HepG2 (cell line): Measurements from ENCODE around the gene PRSS21. TPM values are rescaled to one million over a fixed set of nuclear protein-coding genes. Genes with fewer than 3 reads are reported as not detected.
A peak's percentile ranks its signal among the peaks of the same experiment; 100 is the strongest.

Source experiments
- HCFC1 ChIP-seq: fragments of 150-350 bp; IDR thresholded peaks from 2 replicates; pipeline ENCODE4 v1.6.1; 2014; ENCODE audit warnings: low read depth, low read length
- NFAT5 ChIP-seq: sonication (generic); formaldehyde crosslinking; IDR thresholded peaks from 2 replicates; pipeline ENCODE4 v1.4.0; 2020; ENCODE audit warnings: missing genetic modification reagents
- NR2C2 ChIP-seq: sonication (generic); formaldehyde crosslinking; IDR thresholded peaks from 2 replicates; pipeline ENCODE4 v1.4.0; 2020; ENCODE audit warnings: missing genetic modification reagents, mild to moderate bottlenecking, moderate library complexity, borderline replicate concordance
- RBM39 ChIP-seq: fragments of 200-400 bp; formaldehyde crosslinking; IDR thresholded peaks from one replicate; pipeline ENCODE4 v1.6.1; 2018; ENCODE audit warnings: antibody characterized with exemption, mild to moderate bottlenecking, low read depth, low read length; ENCODE audit not compliant: poor library complexity, severe bottlenecking
- SMAD1 ChIP-seq: sonication (generic); formaldehyde crosslinking; IDR thresholded peaks from 2 replicates; pipeline ENCODE4 v1.4.0; 2020; ENCODE audit warnings: missing genetic modification reagents, low read depth, mild to moderate bottlenecking, borderline replicate concordance
- SNAPC2 ChIP-seq: sonication (generic); formaldehyde crosslinking; IDR thresholded peaks from 2 replicates; pipeline ENCODE4 v1.8.1; 2022; ENCODE audit warnings: mild to moderate bottlenecking, missing genetic modification reagents
- STAT5B ChIP-seq: sonication (generic); formaldehyde crosslinking; IDR thresholded peaks from 2 replicates; pipeline ENCODE4 v1.4.0; 2020; ENCODE audit warnings: missing genetic modification reagents
- TFE3 ChIP-seq: IDR thresholded peaks from 2 replicates; pipeline ENCODE4 v1.6.1; 2016
- ZNF10 ChIP-seq: sonication (generic); formaldehyde crosslinking; IDR thresholded peaks from 2 replicates; pipeline ENCODE4 v1.4.0; 2020; ENCODE audit warnings: mild to moderate bottlenecking, low read depth, missing genetic modification reagents, borderline replicate concordance
- ZNF570 ChIP-seq: sonication (generic); formaldehyde crosslinking; IDR thresholded peaks from 2 replicates; pipeline ENCODE4 v1.4.0; 2020; ENCODE audit warnings: mild to moderate bottlenecking, missing genetic modification reagents, borderline replicate concordance
- ZNF740 ChIP-seq: sonication (generic); formaldehyde crosslinking; IDR thresholded peaks from 2 replicates; pipeline ENCODE4 v1.4.0; 2020; ENCODE audit warnings: missing genetic modification reagents
- ZNF775 ChIP-seq: sonication (generic); formaldehyde crosslinking; IDR thresholded peaks from 2 replicates; pipeline ENCODE4 v1.4.0; 2020; ENCODE audit warnings: missing genetic modification reagents, mild to moderate bottlenecking, moderate library complexity, borderline replicate concordance
- polyA plus RNA-seq, 8 experiments: library from polyadenylated mRNA; depleted of rRNA in 3 of 8; stranded (reverse) in 7 of 8; unstranded in 1 of 8; fragments of >200 nt; fragmentation: Illumina TruSeq in 4 of 8; extraction: Trizol in 4 of 8; gene quantifications; 2 replicates each; pipeline versions ENCODE4 v1.2.1 to v1.2.3, GENCODE V29; 2011 to 2016; ENCODE audit warnings: low read depth in 4 of 8, missing spikeins in 1 of 8, mixed read lengths in 1 of 8; ENCODE audit not compliant: insufficient read depth in 1 of 8
- total RNA-seq, 5 experiments: library from RNA; depleted of rRNA; stranded (reverse); fragments of >200 nt; fragmentation: Illumina TruSeq; extraction: Trizol; gene quantifications; 2 replicates each; pipeline ENCODE4 v1.2.3, GENCODE V29; 2016; ENCODE audit warnings: low read depth in 1 of 5
- TF ChIP-seq, protein P1 (sequence below): sonication (generic); formaldehyde crosslinking; IDR thresholded peaks from 2 replicates; pipeline ENCODE4 v1.5.0; 2020; ENCODE audit warnings: mild to moderate bottlenecking, missing genetic modification reagents, borderline replicate concordance
- TF ChIP-seq, protein P2 (sequence below): sonication (generic); formaldehyde crosslinking; conservative IDR thresholded peaks from 2 replicates; pipeline ENCODE4 v1.8.0; 2022; ENCODE audit warnings: missing genetic modification reagents

PRSS21 gene
- total and polyA plus RNA-seq, 2 of the 13 experiments (the other 11 are each of a cell fraction or from before 2014, with no cell fraction given), result not detected

- TF ChIP-seq NFAT5 (CRISPR knock-in tag) (no peak), HCFC1 (no peak), NR2C2 (CRISPR knock-in tag) (no peak), TFE3 (no peak), ZNF740 (no peak), SMAD1 (CRISPR knock-in tag) (no peak), STAT5B (no peak), ZNF10 (CRISPR knock-in tag) (no peak), RBM39 (no peak), ZNF775 (CRISPR knock-in tag) (no peak), ZNF570 (CRISPR knock-in tag) (no peak), SNAPC2 (CRISPR knock-in tag) (0 out of 2 replicates have a peak, but pooled peaks have one; percentile 42)
- TF ChIP-seq, protein P1, sequence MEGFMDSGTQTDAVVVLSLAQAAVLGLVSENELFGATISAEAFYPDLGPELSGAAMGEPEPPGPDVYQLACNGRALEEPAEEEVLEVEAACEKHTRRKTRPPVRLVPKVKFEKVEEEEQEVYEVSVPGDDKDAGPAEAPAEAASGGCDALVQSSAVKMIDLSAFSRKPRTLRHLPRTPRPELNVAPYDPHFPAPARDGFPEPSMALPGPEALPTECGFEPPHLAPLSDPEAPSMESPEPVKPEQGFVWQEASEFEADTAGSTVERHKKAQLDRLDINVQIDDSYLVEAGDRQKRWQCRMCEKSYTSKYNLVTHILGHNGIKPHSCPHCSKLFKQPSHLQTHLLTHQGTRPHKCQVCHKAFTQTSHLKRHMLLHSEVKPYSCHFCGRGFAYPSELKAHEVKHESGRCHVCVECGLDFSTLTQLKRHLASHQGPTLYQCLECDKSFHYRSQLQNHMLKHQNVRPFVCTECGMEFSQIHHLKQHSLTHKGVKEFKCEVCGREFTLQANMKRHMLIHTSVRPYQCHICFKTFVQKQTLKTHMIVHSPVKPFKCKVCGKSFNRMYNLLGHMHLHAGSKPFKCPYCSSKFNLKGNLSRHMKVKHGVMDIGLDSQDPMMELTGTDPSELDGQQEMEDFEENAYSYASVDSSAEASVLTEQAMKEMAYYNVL (CRISPR knock-in tag), result peak; percentile 22; the same call in 1 of the 2 replicates
- TF ChIP-seq, protein P2, sequence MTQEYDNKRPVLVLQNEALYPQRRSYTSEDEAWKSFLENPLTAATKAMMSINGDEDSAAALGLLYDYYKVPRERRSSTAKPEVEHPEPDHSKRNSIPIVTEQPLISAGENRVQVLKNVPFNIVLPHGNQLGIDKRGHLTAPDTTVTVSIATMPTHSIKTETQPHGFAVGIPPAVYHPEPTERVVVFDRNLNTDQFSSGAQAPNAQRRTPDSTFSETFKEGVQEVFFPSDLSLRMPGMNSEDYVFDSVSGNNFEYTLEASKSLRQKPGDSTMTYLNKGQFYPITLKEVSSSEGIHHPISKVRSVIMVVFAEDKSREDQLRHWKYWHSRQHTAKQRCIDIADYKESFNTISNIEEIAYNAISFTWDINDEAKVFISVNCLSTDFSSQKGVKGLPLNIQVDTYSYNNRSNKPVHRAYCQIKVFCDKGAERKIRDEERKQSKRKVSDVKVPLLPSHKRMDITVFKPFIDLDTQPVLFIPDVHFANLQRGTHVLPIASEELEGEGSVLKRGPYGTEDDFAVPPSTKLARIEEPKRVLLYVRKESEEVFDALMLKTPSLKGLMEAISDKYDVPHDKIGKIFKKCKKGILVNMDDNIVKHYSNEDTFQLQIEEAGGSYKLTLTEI (CRISPR knock-in tag), result no peak
Measured at GRCh38 chr16:2835638-2836493, 18.8 kb downstream of the PRSS21 start (continued).
